Neural progenitor cell (in vitro differentiated cells): ENCODE results near the gene UQCC3. TPM values are rescaled to one million over a fixed set of nuclear protein-coding genes. Genes with fewer than 3 reads are reported as not detected.
"Not testable (repeated sequence)": the region's sequence is repeated elsewhere in the genome, so short reads cannot be mapped to it uniquely, and the experiment has no call there.

Experiments
- DNase-seq: peaks from one replicate; pipeline ENCODE4 v3.0.0-alpha.2; 2016; ENCODE audit warnings: low spot score
- H2AFZ ChIP-seq: fragments of 200-600 bp; sonication (generic); replicated peaks from 2 replicates; pipeline ENCODE4 v1.6.1; 2016; ENCODE audit warnings: antibody characterized with exemption
- H3F3A ChIP-seq: fragments of 200-600 bp; sonication (generic); 2 replicates; pipeline ENCODE4 v1.6.1; 2016; ENCODE audit warnings: antibody characterized with exemption, low read depth
- H3K27ac ChIP-seq: fragments of 200-600 bp; sonication (generic); 2 replicates; pipeline ENCODE4 v1.5.1; 2016; ENCODE audit warnings: mild to moderate bottlenecking
- H3K27me3 ChIP-seq: fragments of 200-600 bp; sonication (generic); 2 replicates; pipeline ENCODE4 v1.6.1; 2016; ENCODE audit warnings: mild to moderate bottlenecking, moderate library complexity
- H3K36me3 ChIP-seq: fragments of 200-600 bp; sonication (generic); 2 replicates; pipeline ENCODE4 v1.5.1; 2016
- H3K4me1 ChIP-seq: fragments of 200-600 bp; sonication (generic); 2 replicates; pipeline ENCODE4 v1.6.1; 2016; ENCODE audit warnings: mixed run types
- H3K4me2 ChIP-seq: fragments of 200-600 bp; sonication (generic); 2 replicates; pipeline ENCODE4 v1.6.1; 2016
- H3K4me3 ChIP-seq: fragments of 200-600 bp; sonication (generic); 2 replicates; pipeline ENCODE4 v1.5.1; 2016
- H3K79me2 ChIP-seq: fragments of 200-600 bp; sonication (generic); 2 replicates; pipeline ENCODE4 v1.6.1; 2016; ENCODE audit warnings: low read depth
- H3K9ac ChIP-seq: fragments of 200-600 bp; sonication (generic); 2 replicates; pipeline ENCODE4 v1.6.1; 2016
- H3K9me3 ChIP-seq: fragments of 200-600 bp; sonication (generic); 2 replicates; pipeline ENCODE4 v1.5.1; 2016; ENCODE audit warnings: low read depth
- H4K20me1 ChIP-seq: fragments of 200-600 bp; sonication (generic); 2 replicates; pipeline ENCODE4 v1.6.1; 2016; ENCODE audit warnings: low read depth
- H3K27ac Mint-ChIP-seq: 3 replicates; pipeline ENCODE4 v1.8.0; 2021; ENCODE audit warnings: mixed read lengths
- H3K27me3 Mint-ChIP-seq: 2 replicates; pipeline ENCODE4 v1.8.0; 2022; ENCODE audit warnings: low read depth, mild to moderate bottlenecking, inconsistent platforms, moderate library complexity, mixed read lengths; ENCODE audit not compliant: insufficient read depth
- H3K36me3 Mint-ChIP-seq: 3 replicates; pipeline ENCODE4 v1.8.0; 2021; ENCODE audit warnings: mixed read lengths
- H3K4me1 Mint-ChIP-seq: 3 replicates; pipeline ENCODE4 v1.8.0; 2021; ENCODE audit warnings: mixed read lengths
- H3K4me3 Mint-ChIP-seq: 3 replicates; pipeline ENCODE4 v1.8.0; 2021; ENCODE audit warnings: mild to moderate bottlenecking, moderate library complexity, mixed read lengths
- H3K9me3 Mint-ChIP-seq: 3 replicates; pipeline ENCODE4 v1.8.0; 2020; ENCODE audit warnings: mixed read lengths
- EZH2 ChIP-seq: fragments of 200-600 bp; sonication (generic); IDR thresholded peaks from 2 replicates; pipeline ENCODE4 v1.6.1; 2017; ENCODE audit warnings: antibody characterized with exemption, mild to moderate bottlenecking, moderate library complexity
- EZH2phosphoT487 ChIP-seq: fragments of 200-600 bp; sonication (generic); IDR thresholded peaks from 2 replicates; pipeline ENCODE4 v1.6.1; 2017; ENCODE audit warnings: antibody characterized with exemption
- total RNA-seq: library from RNA; depleted of rRNA; stranded (reverse); fragments of >200 nt; gene quantifications from 2 replicates; pipeline ENCODE4 v1.2.3, GENCODE V29; 2015; ENCODE audit warnings: low replicate concordance
- TF ChIP-seq, protein P1 (sequence below): fragments of 200-600 bp; sonication (generic); IDR thresholded peaks from 2 replicates; pipeline ENCODE4 v1.5.1; 2017; ENCODE audit warnings: antibody characterized with exemption, mild to moderate bottlenecking

UQCC3 gene
- total RNA-seq, 1 donor from 2014 or later, result 5.7 TPM

DNA sequence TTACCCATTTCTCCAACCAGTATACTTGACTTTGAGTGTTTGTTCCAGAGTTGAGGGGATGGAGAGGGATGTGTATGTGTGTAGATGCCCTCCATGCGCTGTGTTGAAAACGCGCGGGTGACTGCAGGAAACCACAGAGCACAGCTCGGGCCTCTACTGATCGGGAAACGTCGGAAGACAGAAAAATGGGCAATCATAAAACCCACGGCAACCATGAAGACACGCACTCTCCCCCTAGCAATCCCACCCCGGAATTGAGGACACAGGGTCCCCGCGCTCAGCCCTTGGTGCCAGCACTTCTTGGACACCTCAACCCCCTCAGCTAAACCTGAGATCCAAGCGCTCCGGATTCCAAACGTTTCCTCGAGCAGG, 251 bp upstream of the UQCC3 start:
- TF ChIP-seq EZH2, result no peak
- TF ChIP-seq EZH2phosphoT487, result no peak
- TF ChIP-seq, protein P1, sequence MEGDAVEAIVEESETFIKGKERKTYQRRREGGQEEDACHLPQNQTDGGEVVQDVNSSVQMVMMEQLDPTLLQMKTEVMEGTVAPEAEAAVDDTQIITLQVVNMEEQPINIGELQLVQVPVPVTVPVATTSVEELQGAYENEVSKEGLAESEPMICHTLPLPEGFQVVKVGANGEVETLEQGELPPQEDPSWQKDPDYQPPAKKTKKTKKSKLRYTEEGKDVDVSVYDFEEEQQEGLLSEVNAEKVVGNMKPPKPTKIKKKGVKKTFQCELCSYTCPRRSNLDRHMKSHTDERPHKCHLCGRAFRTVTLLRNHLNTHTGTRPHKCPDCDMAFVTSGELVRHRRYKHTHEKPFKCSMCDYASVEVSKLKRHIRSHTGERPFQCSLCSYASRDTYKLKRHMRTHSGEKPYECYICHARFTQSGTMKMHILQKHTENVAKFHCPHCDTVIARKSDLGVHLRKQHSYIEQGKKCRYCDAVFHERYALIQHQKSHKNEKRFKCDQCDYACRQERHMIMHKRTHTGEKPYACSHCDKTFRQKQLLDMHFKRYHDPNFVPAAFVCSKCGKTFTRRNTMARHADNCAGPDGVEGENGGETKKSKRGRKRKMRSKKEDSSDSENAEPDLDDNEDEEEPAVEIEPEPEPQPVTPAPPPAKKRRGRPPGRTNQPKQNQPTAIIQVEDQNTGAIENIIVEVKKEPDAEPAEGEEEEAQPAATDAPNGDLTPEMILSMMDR, result no peak
- Histone ChIP-seq H3K79me2 (peaks cover 47% of the 10 kb centered on the region), H2AFZ (peak overlapping the region; percentile 84), H3K4me2 (peak overlapping the region; percentile 97), H3K36me3 (no peaks in the 10 kb centered on the region), H3K27ac (peak overlapping the region; percentile 23), H3F3A (peaks cover 77% of the 10 kb centered on the region), H3K9ac (peak overlapping the region; percentile 70), H3K9me3 (no peaks in the 10 kb centered on the region), H4K20me1 (peaks cover 12% of the 10 kb centered on the region), H3K4me1 (peaks cover 11% of the 10 kb centered on the region), H3K27me3 (no peaks in the 10 kb centered on the region), H3K4me3 (peak overlapping the region; percentile 85)
- Mint-ChIP-seq H3K9me3 (no peaks in the 10 kb centered on the region), H3K4me1 (peaks cover 34% of the 10 kb centered on the region), H3K36me3 (peaks cover 12% of the 10 kb centered on the region), H3K27ac (peak overlapping the region; percentile 99), H3K4me3 (peak overlapping the region; percentile 100), H3K27me3 (peaks cover 2% of the 10 kb centered on the region)
- DNase-seq, result no peak

DNA sequence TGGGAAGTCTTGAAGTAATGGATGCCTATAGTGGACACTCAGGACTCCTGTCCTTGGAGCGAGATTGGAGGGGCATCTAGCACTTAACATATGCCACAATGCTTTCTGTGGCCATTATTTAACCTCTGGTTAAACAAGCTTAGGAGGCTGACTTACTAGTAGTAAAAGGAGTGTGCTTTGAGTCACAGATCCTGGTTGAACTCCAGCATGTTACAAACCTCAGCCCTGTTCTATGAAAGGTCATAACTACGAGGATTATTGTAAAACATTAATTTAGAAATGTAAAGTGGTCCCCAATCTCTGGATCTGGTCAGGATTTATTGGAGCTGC, 1.7 kb downstream of the UQCC3 start:
- Histone ChIP-seq H3K9ac (no peak overlapping the region), H4K20me1 (peaks cover 3% of the 10 kb centered on the region), H3K27ac (no peak overlapping the region), H2AFZ (no peak overlapping the region), H3K36me3 (no peaks in the 10 kb centered on the region), H3K9me3 (no peaks in the 10 kb centered on the region), H3K4me3 (no peak overlapping the region), H3K27me3 (no peaks in the 10 kb centered on the region), H3K4me1 (peaks cover 7% of the 10 kb centered on the region), H3K79me2 (peaks cover 38% of the 10 kb centered on the region), H3F3A (peaks cover 73% of the 10 kb centered on the region), H3K4me2 (no peak overlapping the region)
- Mint-ChIP-seq H3K27me3 (no peaks in the 10 kb centered on the region), H3K4me3 (peak overlapping the region; percentile 100), H3K9me3 (no peaks in the 10 kb centered on the region), H3K36me3 (peaks cover 18% of the 10 kb centered on the region), H3K27ac (no peak overlapping the region), H3K4me1 (peaks cover 34% of the 10 kb centered on the region)
- TF ChIP-seq, protein P1, result no peak
- TF ChIP-seq EZH2 (no peak), EZH2phosphoT487 (no peak)
- DNase-seq, result no peak

DNA sequence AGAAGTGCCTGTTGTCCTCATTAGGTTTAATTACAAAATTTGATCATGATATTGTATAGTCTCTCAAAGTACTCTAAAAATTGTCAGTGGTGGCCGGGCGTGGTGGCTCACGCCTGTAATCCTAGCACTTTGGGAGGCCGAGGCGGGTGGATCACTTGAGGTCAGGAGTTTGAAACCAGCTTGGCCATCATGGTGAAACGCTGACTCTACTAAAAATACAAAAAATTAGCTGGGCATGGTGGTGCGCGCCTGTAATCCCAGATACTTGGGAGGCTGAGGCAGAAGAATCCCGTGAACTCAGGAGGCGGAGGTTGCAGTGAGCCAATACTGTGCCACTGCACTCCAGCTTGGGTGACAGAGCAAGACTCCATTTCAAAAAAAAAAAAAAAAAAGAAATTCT, 3.9 kb downstream of the UQCC3 start:
- H2AFZ ChIP-seq, H3K9ac ChIP-seq, H3K4me2 ChIP-seq, H3K4me3 ChIP-seq, H3K4me3 Mint-ChIP-seq, H4K20me1 ChIP-seq, H3K9me3 Mint-ChIP-seq, H3K9me3 ChIP-seq, H3K27ac Mint-ChIP-seq, H3K27me3 ChIP-seq, H3K36me3 ChIP-seq, H3K27ac ChIP-seq, H3K27me3 Mint-ChIP-seq, H3K4me1 ChIP-seq, DNase-seq: not testable (repeated sequence)
- H3K79me2 ChIP-seq, result peaks cover 46% of the 10 kb centered on the region
- peaks cover 33% of the 10 kb centered on the region for H3K4me1 Mint-ChIP-seq
- peaks cover 63% of the 10 kb centered on the region for H3F3A ChIP-seq
- H3K36me3 Mint-ChIP-seq, result peaks cover 19% of the 10 kb centered on the region

DNA sequence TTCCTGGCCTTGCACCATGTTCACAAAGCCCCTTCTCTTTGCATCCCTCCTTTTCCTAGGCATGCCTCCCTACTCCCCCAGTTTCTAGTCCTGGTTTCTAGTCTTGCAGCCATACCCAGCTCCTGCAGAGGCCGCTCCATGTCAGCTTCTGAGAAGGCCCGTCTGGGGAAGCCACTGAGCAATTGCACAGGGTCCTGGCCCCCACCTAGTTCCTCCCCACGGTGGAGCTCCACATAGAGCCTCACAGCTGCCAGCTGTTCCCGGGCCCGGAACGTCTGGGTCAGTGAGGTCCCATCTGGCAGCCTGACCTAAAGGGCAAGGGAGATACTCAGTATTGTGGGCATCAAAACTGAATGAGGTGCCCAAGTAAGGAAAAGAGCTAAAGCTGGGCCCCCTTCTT, 5.2 kb downstream of the UQCC3 start:
- no peaks in the 10 kb centered on the region for H3K27me3 ChIP-seq
- no peaks in the 10 kb centered on the region for H3K9me3 Mint-ChIP-seq
- H3K4me2 ChIP-seq, result no peak overlapping the region
- peaks cover 2% of the 10 kb centered on the region for H3K27me3 Mint-ChIP-seq
- H3K27ac ChIP-seq, result no peak overlapping the region
- no peak overlapping the region for H3K27ac Mint-ChIP-seq
- no peak overlapping the region for H2AFZ ChIP-seq
- TF ChIP-seq EZH2 (no peak), EZH2phosphoT487 (no peak)
- TF ChIP-seq, protein P1, result no peak
- peaks cover 58% of the 10 kb centered on the region for H3F3A ChIP-seq
- H3K79me2 ChIP-seq, result peaks cover 38% of the 10 kb centered on the region
- DNase-seq, result no peak
- H4K20me1 ChIP-seq, result peaks cover 8% of the 10 kb centered on the region
- H3K9ac ChIP-seq, result no peak overlapping the region
- H3K4me3 ChIP-seq, result no peak overlapping the region
- peaks cover 19% of the 10 kb centered on the region for H3K36me3 Mint-ChIP-seq
- peaks cover 33% of the 10 kb centered on the region for H3K4me1 Mint-ChIP-seq
- H3K4me3 Mint-ChIP-seq, result peak overlapping the region; percentile 93
- H3K4me1 ChIP-seq, result peaks cover 7% of the 10 kb centered on the region
- no peaks in the 10 kb centered on the region for H3K9me3 ChIP-seq
- H3K36me3 ChIP-seq, result no peaks in the 10 kb centered on the region
